HepG2 (cell line): ENCODE results near the gene RIMBP3C. TPM values are rescaled to one million over a fixed set of nuclear protein-coding genes. Genes with fewer than 3 reads are reported as not detected.
A peak's percentile ranks its signal among the peaks of the same experiment; 100 is the strongest.

Source experiments
- ARHGAP35 ChIP-seq: sonication (generic); formaldehyde crosslinking; IDR thresholded peaks from 2 replicates; pipeline ENCODE4 v1.9.0; 2022; ENCODE audit warnings: mild to moderate bottlenecking, inconsistent platforms, moderate library complexity, missing genetic modification reagents, borderline replicate concordance
- FOXM1 ChIP-seq: sonication (generic); formaldehyde crosslinking; IDR thresholded peaks from 2 replicates; pipeline ENCODE4 v1.5.0; 2020; ENCODE audit warnings: missing genetic modification reagents
- HCFC1 ChIP-seq: fragments of 150-350 bp; IDR thresholded peaks from 2 replicates; pipeline ENCODE4 v1.6.1; 2014; ENCODE audit warnings: low read depth, low read length
- KMT2B ChIP-seq: IDR thresholded peaks from 2 replicates; pipeline ENCODE4 v1.6.1; 2016; ENCODE audit warnings: missing genetic modification reagents, missing compliant biosample characterization
- NR2F2 ChIP-seq: IDR thresholded peaks from 2 replicates; pipeline ENCODE4 v1.6.1; 2012; ENCODE audit warnings: low read depth, inconsistent platforms, borderline replicate concordance
- PHF8 ChIP-seq: sonication (generic); formaldehyde crosslinking; IDR thresholded peaks from 2 replicates; pipeline ENCODE4 v1.5.0; 2020; ENCODE audit warnings: missing genetic modification reagents
- POLR2G ChIP-seq: fragments of 200-400 bp; formaldehyde crosslinking; IDR thresholded peaks from 2 replicates; pipeline ENCODE4 v1.6.1; 2018; ENCODE audit warnings: mild to moderate bottlenecking, low read depth, low read length, moderate library complexity
- TBL1XR1 ChIP-seq: fragments of 150-350 bp; IDR thresholded peaks from 2 replicates; pipeline ENCODE4 v1.6.1; 2014; ENCODE audit warnings: borderline replicate concordance, low read length; ENCODE audit not compliant: partially characterized antibody
- ZHX2 ChIP-seq, 2 experiments: sonication (generic) in 1 of 2; formaldehyde crosslinking in 1 of 2; IDR thresholded peaks; 2 replicates each; pipeline versions ENCODE4 v1.6.1 to v1.9.0; 2014 to 2022; ENCODE audit warnings: antibody characterized with exemption in 1 of 2, borderline replicate concordance in 1 of 2, inconsistent platforms in 1 of 2, low read depth in 1 of 2, missing genetic modification reagents in 1 of 2
- ZNF280B ChIP-seq: sonication (generic); formaldehyde crosslinking; IDR thresholded peaks from 2 replicates; pipeline ENCODE4 v1.5.0; 2020; ENCODE audit warnings: missing genetic modification reagents, mild to moderate bottlenecking, borderline replicate concordance
- ZNF598 ChIP-seq: sonication (generic); formaldehyde crosslinking; IDR thresholded peaks from 2 replicates; pipeline ENCODE4 v1.5.1; 2020; ENCODE audit warnings: mild to moderate bottlenecking, missing genetic modification reagents, borderline replicate concordance
- ZNF776 ChIP-seq: sonication (generic); formaldehyde crosslinking; IDR thresholded peaks from 2 replicates; pipeline ENCODE4 v1.4.0; 2020; ENCODE audit warnings: mild to moderate bottlenecking, missing genetic modification reagents
- ZNF83 ChIP-seq: sonication (generic); formaldehyde crosslinking; IDR thresholded peaks from 2 replicates; pipeline ENCODE4 v1.4.0; 2020; ENCODE audit warnings: missing genetic modification reagents, mild to moderate bottlenecking, borderline replicate concordance
- polyA plus RNA-seq, 8 experiments: library from polyadenylated mRNA; depleted of rRNA in 3 of 8; stranded (reverse) in 7 of 8; unstranded in 1 of 8; fragments of >200 nt; fragmentation: Illumina TruSeq in 4 of 8; extraction: Trizol in 4 of 8; gene quantifications; 2 replicates each; pipeline versions ENCODE4 v1.2.1 to v1.2.3, GENCODE V29; 2011 to 2016; ENCODE audit warnings: low read depth in 4 of 8, missing spikeins in 1 of 8, mixed read lengths in 1 of 8; ENCODE audit not compliant: insufficient read depth in 1 of 8
- total RNA-seq, 5 experiments: library from RNA; depleted of rRNA; stranded (reverse); fragments of >200 nt; fragmentation: Illumina TruSeq; extraction: Trizol; gene quantifications; 2 replicates each; pipeline ENCODE4 v1.2.3, GENCODE V29; 2016; ENCODE audit warnings: low read depth in 1 of 5
- TF ChIP-seq, protein P1 (sequence below): sonication (generic); formaldehyde crosslinking; IDR thresholded peaks from 2 replicates; pipeline ENCODE4 v1.4.0; 2020; ENCODE audit warnings: missing genetic modification reagents
- TF ChIP-seq, protein P2 (sequence below): IDR thresholded peaks from 2 replicates; pipeline ENCODE4 v1.6.1; 2016; ENCODE audit warnings: missing genetic modification reagents, missing compliant biosample characterization

The RIMBP3C gene
- total and polyA plus RNA-seq, 2 of the 13 experiments (the other 11 are each of a cell fraction or from before 2014, with no cell fraction given), result 0.15 TPM; not detected in 1

- TF ChIP-seq POLR2G (peak; percentile 83), ZNF280B (CRISPR knock-in tag) (no peak; the same call in 1 of the 2 replicates), ARHGAP35 (CRISPR knock-in tag) (peak; percentile 74; the same call in 1 of the 2 replicates), ZNF776 (CRISPR knock-in tag) (peak; percentile 86), TBL1XR1 (no peak), ZNF598 (CRISPR knock-in tag) (peak; percentile 34; the same call in 1 of the 2 replicates), ZHX2 (IDR thresholded peaks at IDR 0.05; ENCODE audit: low read depth) (peak; percentile 72), ZHX2 (CRISPR knock-in tag; IDR thresholded peaks at IDR 0.05; ENCODE audit: borderline replicate concordance) (no peak), PHF8 (CRISPR knock-in tag) (peak; percentile 98), NR2F2 (no peak; the same call in 1 of the 2 replicates), FOXM1 (CRISPR knock-in tag) (no peak), KMT2B (CRISPR knock-in tag) (peak; percentile 56), ZNF83 (no peak), HCFC1 (peak; percentile 14; the same call in 1 of the 2 replicates)
- TF ChIP-seq, protein P1, sequence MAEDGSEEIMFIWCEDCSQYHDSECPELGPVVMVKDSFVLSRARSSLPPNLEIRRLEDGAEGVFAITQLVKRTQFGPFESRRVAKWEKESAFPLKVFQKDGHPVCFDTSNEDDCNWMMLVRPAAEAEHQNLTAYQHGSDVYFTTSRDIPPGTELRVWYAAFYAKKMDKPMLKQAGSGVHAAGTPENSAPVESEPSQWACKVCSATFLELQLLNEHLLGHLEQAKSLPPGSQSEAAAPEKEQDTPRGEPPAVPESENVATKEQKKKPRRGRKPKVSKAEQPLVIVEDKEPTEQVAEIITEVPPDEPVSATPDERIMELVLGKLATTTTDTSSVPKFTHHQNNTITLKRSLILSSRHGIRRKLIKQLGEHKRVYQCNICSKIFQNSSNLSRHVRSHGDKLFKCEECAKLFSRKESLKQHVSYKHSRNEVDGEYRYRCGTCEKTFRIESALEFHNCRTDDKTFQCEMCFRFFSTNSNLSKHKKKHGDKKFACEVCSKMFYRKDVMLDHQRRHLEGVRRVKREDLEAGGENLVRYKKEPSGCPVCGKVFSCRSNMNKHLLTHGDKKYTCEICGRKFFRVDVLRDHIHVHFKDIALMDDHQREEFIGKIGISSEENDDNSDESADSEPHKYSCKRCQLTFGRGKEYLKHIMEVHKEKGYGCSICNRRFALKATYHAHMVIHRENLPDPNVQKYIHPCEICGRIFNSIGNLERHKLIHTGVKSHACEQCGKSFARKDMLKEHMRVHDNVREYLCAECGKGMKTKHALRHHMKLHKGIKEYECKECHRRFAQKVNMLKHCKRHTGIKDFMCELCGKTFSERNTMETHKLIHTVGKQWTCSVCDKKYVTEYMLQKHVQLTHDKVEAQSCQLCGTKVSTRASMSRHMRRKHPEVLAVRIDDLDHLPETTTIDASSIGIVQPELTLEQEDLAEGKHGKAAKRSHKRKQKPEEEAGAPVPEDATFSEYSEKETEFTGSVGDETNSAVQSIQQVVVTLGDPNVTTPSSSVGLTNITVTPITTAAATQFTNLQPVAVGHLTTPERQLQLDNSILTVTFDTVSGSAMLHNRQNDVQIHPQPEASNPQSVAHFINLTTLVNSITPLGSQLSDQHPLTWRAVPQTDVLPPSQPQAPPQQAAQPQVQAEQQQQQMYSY (CRISPR knock-in tag), result peak; percentile 54; the same call in 1 of the 2 replicates
- TF ChIP-seq, protein P2, sequence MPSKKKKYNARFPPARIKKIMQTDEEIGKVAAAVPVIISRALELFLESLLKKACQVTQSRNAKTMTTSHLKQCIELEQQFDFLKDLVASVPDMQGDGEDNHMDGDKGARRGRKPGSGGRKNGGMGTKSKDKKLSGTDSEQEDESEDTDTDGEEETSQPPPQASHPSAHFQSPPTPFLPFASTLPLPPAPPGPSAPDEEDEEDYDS (CRISPR knock-in tag), result peak; percentile 71
These were observed 16.4 kb upstream of the RIMBP3C start, which contains the start of gene UBE2L3 (continued) for GRCh38 chr22:21567456-21568346.
